ENCODE measurements around the gene FERMT3. TPM values are rescaled to one million over a fixed set of nuclear protein-coding genes. Genes with fewer than 3 reads are reported as not detected.
A peak's percentile ranks its signal among the peaks of the same experiment; 100 is the strongest.
"Not testable (repeated sequence)": the region's sequence is repeated elsewhere in the genome, so short reads cannot be mapped to it uniquely, and the experiment has no call there.

FERMT3 gene
- polyA plus RNA-seq, 1 experiment: 1.9 TPM

DNA sequence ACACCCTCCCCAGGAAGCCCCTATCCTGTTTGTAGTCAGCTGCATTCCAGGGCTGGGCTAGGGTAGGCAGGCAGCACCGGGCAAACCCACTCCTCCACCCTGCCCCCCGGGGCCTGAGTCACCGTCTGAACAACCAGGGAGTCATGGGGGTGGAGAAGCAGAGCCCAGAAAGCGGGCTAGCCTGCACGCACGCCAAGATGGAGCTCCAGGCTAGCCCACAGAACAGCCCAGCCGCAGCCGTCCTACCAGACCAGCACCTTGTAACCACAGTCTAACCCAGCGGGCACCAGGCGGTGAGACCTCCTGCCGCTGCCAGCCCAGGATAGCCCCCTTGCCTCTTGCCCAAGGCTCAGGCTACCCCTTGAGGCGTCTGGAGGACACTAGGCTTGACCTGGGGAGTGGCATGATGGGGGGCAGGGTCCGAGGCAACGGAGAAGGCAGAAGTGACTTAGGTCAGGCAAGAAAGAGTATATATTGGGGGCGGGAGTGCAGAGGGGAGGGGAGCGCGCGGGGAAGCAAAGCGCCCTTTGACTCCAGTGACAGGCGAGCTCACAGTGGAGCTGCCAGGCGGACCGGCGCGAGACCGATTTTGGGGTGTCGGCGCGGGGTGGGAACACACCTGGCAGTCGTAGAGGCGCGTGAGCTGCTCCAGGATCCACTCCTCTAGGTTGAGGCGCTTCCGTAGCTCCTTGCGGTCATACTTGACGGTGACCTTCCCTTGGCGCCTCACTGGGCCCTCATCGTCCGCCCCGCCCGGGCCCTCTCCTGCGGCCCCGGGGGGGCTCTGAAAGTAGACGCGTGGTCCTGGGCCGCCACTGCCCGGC is 39.5 kb downstream of the FERMT3 start:
- ChIA-PET CTCF (interaction anchor here (0.7 to 8.2 kb wide), 12 partner anchors 12 to 598 kb away, joined by 3 to 92 read pairs (median 4); partner anchors contain the start of genes CATSPERZ, CDC42BPG, ESRRA and FERMT3), POLR2A (interaction anchor here (0.6 to 0.7 kb wide), 2 partner anchors 61 to 1406 kb away, joined by 3 to 5 read pairs; no protein-coding TSS in a partner anchor)
- no peak for DNase-seq (ENCODE audit: low read depth)
- TF ChIP-seq, protein P1, sequence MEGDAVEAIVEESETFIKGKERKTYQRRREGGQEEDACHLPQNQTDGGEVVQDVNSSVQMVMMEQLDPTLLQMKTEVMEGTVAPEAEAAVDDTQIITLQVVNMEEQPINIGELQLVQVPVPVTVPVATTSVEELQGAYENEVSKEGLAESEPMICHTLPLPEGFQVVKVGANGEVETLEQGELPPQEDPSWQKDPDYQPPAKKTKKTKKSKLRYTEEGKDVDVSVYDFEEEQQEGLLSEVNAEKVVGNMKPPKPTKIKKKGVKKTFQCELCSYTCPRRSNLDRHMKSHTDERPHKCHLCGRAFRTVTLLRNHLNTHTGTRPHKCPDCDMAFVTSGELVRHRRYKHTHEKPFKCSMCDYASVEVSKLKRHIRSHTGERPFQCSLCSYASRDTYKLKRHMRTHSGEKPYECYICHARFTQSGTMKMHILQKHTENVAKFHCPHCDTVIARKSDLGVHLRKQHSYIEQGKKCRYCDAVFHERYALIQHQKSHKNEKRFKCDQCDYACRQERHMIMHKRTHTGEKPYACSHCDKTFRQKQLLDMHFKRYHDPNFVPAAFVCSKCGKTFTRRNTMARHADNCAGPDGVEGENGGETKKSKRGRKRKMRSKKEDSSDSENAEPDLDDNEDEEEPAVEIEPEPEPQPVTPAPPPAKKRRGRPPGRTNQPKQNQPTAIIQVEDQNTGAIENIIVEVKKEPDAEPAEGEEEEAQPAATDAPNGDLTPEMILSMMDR (IDR thresholded peaks at IDR 0.05; ENCODE audit: insufficient read depth, low read depth, low read length): no peak
- peak overlapping the region; percentile 94 for H3K4me3 ChIP-seq (ENCODE audit: low read depth, low read length)
- H3K36me3 ChIP-seq (ENCODE audit: control insufficient read depth, insufficient read depth, low read length): peaks cover 11% of the 10 kb centered on the region
- H3K27me3 ChIP-seq (ENCODE audit: control insufficient read depth, insufficient read depth, low read length): no peaks in the 10 kb centered on the region

DNA sequence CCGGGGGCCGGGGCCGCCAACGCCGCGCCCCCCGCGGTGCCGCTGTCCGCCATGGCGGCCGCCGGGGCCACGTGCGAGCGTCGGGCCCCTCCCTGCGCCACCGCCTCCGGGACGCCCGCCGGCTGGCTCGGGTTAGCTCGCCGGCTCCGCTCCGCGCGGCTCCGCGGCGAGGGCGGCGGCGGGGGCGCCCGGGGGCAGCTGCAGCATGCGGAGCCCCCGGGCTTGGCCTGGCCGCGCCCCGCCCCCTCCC is 40.0 kb downstream of the FERMT3 start:
- POLR2A ChIA-PET: interaction anchor here (0.6 kb wide), 1 partner anchor 1407 kb away, joined by 5 read pairs; no protein-coding TSS in a partner anchor
- not testable (repeated sequence) for H3K27me3 ChIP-seq (ENCODE audit: control insufficient read depth, insufficient read depth, low read length); DNase-seq (ENCODE audit: low read depth)
- H3K4me3 ChIP-seq (ENCODE audit: low read depth, low read length): peak overlapping the region; percentile 94
- CTCF ChIA-PET: interaction anchor here (0.7 to 8.2 kb wide), 8 partner anchors 11 to 598 kb away, joined by 3 to 92 read pairs (median 4); partner anchors contain the start of genes CATSPERZ, CDC42BPG, ESRRA and FERMT3
- peaks cover 11% of the 10 kb centered on the region for H3K36me3 ChIP-seq (ENCODE audit: control insufficient read depth, insufficient read depth, low read length)

- POLR2A ChIA-PET: no interaction called here
- no peaks in the 10 kb centered on the region for H3K27me3 ChIP-seq (ENCODE audit: control insufficient read depth, insufficient read depth, low read length)
- peaks cover 11% of the 10 kb centered on the region for H3K36me3 ChIP-seq (ENCODE audit: control insufficient read depth, insufficient read depth, low read length)
- TF ChIP-seq, protein P1 (IDR thresholded peaks at IDR 0.05; ENCODE audit: insufficient read depth, low read depth, low read length): no peak
- no peak for DNase-seq (ENCODE audit: low read depth)
- peak within 1 kb of the TSS; percentile 94 for H3K4me3 ChIP-seq (ENCODE audit: low read depth, low read length)
- CTCF ChIA-PET: interaction anchor here (0.6 to 8.2 kb wide), 10 partner anchors 10 to 597 kb away, joined by 3 to 92 read pairs (median 4); partner anchors contain the start of genes CATSPERZ, CDC42BPG, ESRRA and FERMT3
Measured at GRCh38 chr11:64246871-64247728, 40.6 kb downstream of the FERMT3 start, which contains the start of gene PPP1R14B. PPP1R14B (minus strand) TSS chr11:64246943; CDS start chr11:64246673, 270 bp downstream.

- CTCF ChIA-PET: interaction anchor here (0.6 to 8.2 kb wide), 7 partner anchors 10 to 412 kb away, joined by 3 to 92 read pairs (median 4); partner anchors contain the start of genes CATSPERZ and ESRRA
- peak overlapping the region; percentile 94 for H3K4me3 ChIP-seq (ENCODE audit: low read depth, low read length)
Measured at GRCh38 chr11:64247729-64248531, 41.4 kb downstream of the FERMT3 start.

More at GRCh38 chr11:64247729-64248531, 41.4 kb downstream of the FERMT3 start:
- TF ChIP-seq, protein P1 (IDR thresholded peaks at IDR 0.05; ENCODE audit: insufficient read depth, low read depth, low read length): no peak
- POLR2A ChIA-PET: no interaction called here
- no peak for DNase-seq (ENCODE audit: low read depth)
- H3K27me3 ChIP-seq (ENCODE audit: control insufficient read depth, insufficient read depth, low read length): no peaks in the 10 kb centered on the region
- peaks cover 11% of the 10 kb centered on the region for H3K36me3 ChIP-seq (ENCODE audit: control insufficient read depth, insufficient read depth, low read length)
